HG02970 (cell line): ENCODE measurements around the gene GRK5.

Experiments used
- ATAC-seq: cut with Tn5 transposase; IDR thresholded peaks from one replicate; pipeline ENCODE4 v1.9.1; 2021; ENCODE audit warnings: mild to moderate bottlenecking, moderate library complexity, moderate number of reproducible peaks; ENCODE audit not compliant: unreplicated experiment, low FRiP score

The GRK5 gene

DNA sequence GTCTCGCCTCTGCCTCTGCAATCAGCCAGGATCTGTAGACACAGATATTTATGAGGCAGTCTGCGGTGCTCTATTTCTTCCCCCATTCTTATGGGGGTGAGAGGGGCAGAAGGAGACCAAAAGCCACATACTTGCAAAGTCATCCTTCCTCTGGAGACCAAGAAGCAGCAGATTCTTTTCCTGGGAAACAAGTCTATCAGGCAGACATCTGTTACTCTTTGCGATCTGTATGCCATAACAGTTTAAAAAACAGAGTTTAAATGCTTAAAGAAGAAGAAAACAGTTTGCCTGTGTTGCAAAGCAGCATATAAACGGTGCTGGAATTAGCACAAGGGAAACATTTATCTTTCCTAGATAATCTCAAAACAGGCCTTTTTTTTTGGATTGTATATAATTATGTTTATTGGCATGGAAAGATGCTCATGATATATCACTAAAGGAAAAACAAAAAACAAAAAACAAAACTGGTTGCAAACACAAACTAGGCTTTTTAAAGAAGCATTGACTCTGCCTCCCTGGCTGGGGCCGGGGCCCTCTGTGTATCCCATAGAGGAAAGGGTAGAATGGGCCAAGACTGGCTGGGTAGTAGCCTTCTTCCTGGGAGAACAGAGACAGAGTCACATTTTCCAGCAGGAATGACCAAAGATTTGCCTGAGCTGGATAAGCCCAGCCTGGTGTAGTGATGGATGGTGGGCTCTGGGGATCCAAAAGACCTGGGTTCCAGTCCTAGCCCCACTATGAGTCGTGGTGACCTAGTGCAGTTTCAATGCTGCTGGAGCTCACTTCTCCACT, 284.8 kb downstream of the GRK5 start:
- ATAC-seq = no peak

DNA sequence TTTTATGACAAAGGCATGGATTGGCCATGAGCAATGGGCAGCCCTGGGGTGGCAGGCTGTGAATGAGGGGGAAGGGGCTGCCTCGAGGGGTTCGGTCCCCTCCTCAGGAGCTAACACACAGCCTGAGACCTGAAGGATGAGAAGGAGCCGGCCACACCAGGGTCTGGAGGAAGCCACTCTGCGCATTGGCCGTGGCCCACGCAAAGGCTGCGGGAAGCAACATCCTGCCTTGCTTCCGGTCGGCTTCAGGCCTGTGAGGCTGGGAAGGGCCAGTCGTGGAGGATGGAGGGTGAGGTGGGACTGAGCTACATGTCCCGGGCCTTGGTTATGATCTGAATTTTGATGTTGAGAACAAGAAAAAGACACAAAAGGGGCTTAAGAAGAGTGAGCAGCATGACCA, 285.8 kb downstream of the GRK5 start:
- no peak for ATAC-seq

DNA sequence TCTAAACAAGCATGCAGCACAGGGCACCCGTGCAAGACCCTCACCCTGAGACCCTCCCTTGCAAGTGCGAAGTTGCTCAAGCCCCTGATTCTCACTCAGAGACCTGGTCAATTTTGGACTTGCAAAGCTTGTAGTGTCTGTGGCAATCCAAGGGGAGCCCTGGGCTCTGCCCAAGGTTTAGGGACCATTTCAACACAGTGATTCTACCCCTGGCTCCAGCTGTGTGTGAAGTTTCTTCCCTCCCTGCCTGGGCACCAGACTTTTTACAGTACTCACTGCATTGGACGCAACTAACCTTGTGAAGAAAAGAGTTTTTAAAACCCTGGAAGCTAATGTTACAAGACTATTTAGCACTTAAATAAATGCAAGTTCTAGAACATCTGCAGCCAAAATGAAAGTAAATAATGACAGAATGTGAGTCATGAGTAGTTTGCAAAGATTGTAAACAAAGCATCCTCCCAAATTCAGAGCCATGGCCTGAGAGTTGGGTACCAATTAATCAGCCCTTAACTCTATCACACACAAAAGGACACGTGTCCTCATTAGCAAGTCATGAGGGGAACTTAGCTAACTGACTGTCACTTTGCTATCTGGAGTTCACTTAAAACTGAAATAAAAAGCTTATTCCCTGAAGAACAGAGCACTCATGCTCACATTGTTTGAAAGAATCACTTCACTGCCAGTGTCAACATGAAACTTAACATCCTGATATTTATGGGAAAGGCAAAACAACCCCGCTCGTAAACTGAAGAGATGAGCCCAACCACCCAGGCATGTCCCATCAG, 287.1 kb downstream of the GRK5 start:
- ATAC-seq = no peak

DNA sequence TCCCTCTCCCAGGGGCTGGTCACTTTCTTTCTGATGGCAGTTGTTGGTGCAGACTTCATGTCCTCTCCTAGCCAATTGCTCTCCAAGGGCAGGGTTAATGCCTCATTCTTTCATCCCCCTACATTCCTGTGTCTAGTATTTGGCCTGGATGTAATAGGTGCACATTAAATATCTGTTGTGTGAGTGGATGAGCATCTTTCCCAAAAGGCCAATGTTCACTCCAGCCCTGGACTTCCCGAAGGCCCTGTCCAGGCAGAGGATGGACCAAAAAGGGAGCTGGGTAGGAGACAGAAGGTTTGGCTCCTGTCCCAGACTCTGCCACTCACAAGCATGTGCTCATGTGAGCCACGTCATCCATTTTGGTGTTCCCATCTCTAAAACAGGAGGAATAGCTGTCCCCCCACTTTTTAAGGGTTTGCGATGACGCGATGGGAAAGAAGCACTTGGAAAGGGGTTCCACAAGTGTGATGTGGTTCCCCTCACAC, 287.7 kb downstream of the GRK5 start:
- no peak for ATAC-seq

DNA sequence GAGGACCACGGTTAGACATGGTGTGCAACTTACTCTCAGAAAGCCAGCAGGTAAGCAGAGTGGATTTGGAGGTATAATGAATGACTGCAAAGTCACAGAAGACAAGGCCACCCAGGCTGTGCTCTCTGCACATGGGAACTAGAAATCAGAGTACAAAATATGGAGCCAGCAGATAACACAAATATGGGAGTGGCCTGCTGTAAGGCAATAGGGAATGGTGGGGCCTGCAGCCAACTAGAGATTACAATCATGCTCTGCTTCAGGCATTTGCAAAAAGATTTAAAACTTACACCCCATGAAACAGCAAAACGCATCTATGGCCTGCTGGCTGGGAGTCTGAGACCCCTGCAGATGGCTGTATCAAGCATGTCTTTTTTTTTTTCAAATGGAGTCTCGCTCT, 288.2 kb downstream of the GRK5 start:
- ATAC-seq = no peak

DNA sequence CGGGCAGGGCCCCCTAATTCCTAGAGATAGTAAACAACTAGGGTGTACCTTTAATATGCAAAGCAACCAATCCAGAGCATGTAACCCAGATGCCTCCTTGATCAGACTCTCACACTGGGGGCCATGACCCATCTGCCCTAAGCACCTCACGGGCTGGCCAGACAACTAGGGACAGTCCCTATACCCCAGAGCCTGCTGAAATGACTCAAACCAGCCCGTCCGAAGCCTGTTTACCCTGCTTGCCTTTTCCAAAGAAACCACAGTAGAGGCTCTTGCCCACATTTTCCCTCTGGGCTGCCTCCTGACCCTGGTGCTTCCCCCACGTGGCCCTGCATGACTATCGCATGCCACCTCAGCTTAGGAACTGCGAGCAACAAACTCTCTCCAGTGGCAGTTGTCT, 288.9 kb downstream of the GRK5 start:
- ATAC-seq = peak; percentile 76

DNA sequence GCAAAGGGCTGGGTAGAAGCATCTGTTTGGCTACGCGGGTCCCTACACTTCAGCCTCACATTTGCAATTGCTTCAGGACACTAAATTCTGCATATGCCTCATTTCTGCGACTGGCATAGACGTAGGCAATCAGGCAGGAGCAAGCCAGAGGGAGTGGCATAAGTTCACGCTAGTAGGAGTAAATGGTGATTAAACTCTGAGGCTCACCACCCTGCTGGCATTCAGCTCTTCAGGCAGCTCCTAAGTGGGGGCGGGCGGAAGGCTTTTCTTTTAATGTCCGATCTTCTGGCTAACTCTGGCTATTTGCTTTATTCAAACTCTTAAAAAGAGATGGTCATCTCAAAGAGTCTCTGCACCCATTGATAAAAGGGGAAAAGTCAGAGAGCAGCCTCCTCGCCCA, 289.9 kb downstream of the GRK5 start:
- no peak for ATAC-seq

DNA sequence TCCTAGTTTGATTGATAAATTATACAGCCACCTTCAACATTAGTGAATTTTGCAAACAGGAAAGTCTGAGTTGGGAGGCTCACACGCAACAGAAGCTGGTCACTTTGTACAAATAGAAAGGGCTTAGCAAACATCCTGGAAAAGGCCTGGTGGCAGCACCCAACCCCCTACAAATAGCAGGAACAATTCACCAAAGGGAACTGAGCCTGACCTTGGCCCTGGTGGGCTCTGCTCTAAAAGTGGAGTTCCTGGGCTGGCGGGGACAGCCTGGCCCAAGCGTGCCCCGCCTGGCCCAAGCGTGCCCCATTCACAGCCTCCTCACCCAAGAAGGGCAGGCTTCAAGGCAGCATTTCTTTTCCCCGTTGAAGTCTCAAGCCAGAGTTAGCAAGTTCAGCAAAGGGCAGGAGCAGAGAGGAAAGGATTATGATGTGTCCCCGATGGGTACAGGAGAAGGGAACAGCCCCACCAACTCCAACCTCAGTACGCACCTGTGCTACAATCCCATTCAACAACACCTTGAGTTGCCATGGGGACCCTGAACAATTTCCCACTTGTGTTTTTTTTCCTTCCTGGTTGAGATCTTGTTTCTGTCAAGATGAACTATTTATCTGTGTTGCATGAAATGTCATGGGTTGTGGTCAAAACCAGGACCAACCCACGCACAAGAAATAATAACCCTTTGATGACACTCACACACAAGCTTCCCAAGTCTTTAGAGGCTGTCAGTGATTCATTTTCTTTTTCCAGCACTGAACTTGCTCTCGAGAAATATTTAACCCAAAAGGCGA, 291.7 kb downstream of the GRK5 start:
- ATAC-seq = no peak

DNA sequence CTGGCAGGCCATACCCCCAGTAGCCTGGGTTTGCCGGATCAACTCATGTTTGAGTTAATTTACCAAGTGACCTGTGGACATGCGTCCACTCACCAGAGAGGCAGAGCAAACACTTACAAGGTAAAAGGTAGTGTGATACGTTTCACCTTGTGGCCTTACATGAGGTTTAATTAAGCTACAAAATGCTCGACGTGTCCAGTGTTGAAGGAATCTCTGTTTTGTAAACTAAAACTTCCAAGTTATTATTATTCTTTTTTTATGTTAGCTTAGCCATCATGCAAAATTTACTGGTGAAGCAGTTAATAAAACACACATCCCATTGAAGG, 292.3 kb downstream of the GRK5 start:
- no peak for ATAC-seq

DNA sequence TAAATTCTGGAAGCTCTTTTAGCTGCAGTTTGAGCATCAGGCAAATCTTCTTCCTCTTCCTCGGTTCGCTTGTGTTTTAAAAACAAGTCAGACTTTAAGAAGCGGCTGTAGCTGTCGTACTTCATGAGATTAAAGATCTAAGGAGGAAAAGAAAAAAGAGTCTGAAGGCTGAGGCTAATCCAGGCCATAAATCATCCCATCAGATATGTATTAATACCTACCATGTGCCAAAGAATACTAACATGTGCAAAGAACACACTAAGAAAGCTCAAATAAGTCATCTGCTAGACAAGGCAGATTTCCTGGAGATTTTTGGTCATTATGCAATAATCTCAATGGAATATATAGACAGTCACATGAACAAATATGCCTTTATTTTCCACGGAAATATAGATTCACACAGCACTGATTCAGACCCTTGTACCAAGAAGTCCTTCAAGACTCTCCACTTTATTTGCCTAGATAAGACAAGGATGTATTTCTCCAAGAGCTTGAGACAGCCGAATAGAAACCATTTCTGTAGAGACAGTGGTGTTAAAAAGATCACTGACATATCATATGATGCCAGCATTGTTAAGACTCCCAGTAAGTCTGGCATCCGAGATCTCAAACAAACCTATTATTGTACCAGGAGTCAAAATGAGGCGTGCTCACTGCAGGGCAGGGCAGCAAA, 292.9 kb downstream of the GRK5 start:
- no peak for ATAC-seq

DNA sequence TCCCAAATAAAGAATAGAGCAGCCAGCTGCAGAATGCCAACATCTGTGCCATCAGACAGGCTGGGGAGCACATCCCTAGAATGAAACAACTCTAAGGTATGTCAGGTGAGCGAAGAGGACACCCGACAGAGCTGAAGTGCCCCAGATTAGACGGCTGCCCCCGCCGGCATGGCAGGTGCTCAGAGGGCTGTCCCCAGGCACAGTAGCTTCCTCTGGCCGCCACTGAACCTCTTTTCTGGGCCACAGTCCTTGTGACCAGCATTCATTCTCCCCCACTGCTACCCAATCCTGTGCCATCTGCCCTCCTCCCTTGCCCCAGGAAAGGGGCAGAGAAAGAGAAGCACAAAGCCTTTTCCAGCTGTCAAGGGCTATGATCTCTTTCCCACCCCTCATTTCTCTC, 293.4 kb downstream of the GRK5 start:
- no peak for ATAC-seq

DNA sequence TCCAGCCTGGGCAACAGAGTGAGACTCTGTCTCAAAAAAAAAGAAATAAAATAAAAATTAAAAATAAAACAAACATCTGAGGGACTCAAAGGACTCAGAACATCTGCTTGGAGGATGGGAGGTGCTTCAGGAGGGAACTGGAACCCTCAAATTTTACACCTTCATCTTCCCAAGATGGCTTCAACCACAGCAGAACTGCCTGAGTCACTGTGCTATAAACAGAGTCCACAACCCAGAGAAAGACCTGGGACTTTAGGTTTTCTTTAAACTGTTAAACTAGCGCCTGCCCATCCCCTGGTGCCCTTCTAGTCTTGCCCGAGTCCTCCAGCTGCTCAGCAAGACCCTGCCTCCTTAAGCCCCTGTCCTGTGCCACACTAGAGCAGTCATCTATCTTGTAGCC, 294.3 kb downstream of the GRK5 start:
- no peak for ATAC-seq

DNA sequence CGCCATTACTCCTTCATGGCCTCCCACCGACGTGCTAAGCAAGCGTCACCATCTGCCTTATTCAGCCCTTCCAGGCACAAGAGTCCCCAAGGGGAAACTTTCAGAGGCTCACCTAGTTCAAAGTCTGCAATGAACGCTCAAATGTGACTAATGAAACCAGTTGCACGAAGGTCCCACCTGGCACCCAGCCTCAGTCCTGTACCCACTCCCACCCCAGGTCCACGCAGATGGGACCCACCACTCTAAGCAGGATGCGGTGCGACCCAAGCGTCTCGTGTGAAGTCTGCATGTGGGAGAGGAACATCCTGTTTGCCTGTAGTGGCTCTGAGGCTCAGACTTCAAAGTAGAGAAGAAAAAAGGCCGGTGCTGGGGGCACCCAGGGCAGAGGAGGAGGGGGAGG, 294.8 kb downstream of the GRK5 start:
- no peak for ATAC-seq

DNA sequence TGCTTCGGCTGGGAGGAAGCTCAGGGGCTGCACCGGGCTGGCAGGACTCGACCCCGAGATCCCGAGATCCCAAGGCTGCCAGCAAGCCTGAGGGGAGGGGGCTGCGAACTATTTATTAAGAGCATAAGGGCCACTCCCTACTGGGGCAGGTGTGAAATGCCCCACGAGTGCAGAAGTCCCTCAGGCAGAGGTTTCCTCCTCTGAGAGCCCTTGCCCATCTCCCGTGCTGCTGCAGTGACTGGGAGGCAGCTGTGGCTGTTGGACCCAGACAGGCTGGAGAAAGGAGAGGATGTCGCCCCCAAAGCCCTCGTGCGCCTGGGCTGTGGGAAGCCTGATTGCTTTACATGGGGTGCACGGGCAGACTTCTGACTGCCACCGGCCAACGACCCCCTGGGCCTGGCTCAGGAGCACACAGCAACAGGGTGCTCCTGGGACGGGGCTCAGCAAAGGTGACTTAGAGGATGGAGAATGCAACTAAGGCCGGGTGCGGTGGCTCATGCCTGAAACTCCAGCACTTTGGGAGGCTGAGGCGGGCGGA, 295.3 kb downstream of the GRK5 start:
- no peak for ATAC-seq

DNA sequence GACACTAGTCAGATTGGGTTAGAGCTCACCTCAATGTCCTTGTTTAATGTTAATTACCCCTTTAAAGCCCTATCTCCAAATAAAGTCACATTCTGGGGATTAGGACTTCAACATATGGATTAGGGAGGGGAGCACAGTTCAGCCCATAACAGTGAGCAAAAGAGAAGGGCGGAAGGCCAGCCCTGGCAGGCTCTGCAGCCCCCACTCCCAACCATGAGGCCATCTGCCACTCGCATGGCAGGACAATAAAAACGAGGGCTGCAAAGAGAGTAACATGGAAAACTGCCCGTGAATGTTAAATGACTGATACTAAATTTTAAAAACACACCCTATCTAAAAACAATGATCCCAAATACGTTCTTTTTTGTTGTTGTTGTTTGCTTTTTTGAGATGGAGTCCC, 296.4 kb downstream of the GRK5 start:
- ATAC-seq = no peak

DNA sequence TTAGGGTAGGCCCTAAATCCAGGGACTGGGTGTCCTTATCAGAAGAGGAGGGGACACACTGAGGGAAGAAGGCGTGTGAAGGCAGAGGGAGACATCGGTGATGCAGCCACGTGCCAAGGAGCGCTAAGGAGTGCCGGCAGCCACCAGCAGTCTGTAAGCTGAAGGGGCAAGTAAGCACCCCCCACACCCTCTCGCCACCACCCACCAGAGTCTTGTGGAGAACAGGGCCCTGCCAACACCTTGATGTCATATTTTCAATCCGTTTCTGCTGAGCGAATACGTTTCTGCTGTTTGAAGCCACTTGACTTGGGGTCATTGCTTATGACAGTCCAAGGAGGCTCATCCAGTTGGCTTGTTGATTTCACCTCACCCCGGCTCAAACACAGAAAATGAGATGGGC, 297.3 kb downstream of the GRK5 start:
- ATAC-seq = no peak

DNA sequence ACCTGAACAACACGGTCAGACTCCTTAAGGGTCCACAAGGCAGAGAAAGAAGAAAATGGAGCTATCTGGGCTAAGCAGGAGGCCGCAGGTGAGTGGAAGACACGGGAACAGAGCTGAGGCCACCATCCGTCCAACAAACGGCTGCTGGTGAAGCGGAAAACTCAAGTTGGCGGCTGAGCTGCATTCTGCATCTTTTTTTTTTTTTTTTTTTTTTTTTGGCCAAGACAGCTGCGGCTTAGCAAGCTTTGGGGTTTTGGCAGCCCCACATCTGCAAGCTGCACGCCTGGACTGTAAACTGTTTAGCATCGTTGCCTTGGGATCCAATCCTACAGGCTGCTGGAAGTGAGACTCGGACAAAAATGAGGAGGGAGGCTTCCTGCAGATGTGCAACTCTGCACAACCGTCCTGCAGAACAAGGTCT, 297.8 kb downstream of the GRK5 start:
- no peak for ATAC-seq
